Superior temporal gyrus (tissue), 1 donor: ENCODE data around the gene DEGS1.
"Not testable (repeated sequence)": the region's sequence is repeated elsewhere in the genome, so short reads cannot be mapped to it uniquely, and the experiment has no call there.

Source experiments
- DNase-seq: peaks from one replicate; pipeline ENCODE4 v3.0.0-alpha.2; 2016; ENCODE audit errors: extremely low spot score

Gene DEGS1

DNA sequence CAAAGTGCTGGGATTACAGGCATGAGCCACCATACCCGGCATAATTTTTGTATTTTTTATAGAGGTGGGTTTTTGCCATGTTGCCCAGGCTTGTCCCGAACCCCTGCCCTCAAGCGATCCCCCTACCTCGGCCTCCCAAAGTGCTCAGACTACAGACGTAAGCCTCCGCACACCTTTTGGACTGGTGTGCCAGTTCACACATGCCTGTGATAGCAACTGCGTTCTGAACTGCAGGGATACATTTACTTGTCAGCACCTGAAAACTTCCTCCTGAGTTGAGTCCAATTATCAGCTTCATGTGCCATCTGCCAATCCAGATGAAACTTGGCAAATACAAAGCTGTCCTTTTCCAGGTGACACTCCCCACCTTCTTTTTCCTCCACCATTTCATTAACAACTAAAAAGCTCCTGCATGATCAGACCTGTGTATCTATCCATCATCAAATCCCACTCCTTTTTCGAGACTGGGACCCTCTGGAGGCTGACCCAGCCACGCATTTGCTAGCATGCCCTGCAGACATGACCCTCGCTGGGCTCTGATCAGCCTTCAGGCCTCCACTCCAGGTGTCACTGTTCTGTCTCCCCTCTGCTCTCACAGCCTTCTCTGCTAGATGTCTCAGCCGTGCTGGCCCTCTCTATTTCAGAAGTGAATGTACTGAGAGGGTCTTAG lies 2.1 kb upstream of the DEGS1 start:
- DNase-seq: peak; percentile 4

DNA sequence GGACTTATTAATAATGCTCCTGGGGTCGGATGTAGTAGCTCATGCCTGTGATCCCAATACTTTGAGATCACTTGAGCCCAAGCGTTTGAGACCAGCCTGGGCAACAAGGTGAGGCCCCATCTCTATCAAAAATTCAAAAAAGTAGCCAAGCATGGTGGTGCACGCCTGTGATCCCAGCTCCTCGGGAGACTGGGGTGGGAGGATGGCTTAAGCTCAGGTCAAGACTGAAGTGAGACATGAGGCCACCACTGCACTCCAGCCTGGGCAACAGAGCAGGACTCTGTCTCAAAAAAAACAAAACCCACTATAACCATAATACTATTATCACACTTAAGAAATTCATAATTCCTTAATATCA lies 1.6 kb upstream of the DEGS1 start:
- no peak for DNase-seq

DNA sequence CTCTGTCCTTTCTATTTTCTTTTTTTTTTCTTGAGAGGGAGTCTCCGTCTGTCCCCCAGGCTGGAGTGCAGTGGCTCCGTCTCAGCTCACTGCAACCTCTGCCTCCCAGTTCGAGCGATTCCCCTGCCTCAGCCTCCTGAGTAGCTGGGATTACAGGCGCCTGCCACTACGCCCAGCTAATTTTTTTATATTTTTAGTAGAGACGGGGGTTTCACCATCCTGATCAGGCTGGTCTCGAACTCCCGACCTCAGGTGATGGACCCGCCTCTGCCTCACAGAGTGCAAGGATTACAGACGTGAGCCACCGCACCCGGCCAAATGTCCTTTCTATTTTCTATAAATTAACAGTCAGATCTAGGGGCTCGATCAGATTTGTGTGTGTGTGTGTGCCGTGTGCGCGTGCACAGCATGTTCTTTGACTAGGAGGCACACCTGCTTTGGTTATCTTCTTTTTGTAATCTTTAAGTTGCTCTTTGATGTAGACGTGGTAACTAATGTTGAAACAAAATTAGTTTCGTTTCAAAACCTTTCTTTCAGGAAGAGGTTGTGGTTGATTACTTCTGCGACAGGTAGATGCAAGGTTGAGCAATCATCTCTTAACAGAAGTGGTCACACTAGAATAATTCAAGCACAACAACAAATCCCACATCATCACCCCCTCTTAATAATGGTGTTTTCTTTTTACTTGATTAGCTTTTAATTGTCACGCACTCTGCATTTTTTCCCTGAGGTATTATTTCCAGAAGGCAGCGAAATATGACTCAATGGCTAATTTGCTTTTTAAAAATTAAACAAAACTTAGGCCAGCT lies 779 bp upstream of the DEGS1 start:
- peak; percentile 48 for DNase-seq

DNA sequence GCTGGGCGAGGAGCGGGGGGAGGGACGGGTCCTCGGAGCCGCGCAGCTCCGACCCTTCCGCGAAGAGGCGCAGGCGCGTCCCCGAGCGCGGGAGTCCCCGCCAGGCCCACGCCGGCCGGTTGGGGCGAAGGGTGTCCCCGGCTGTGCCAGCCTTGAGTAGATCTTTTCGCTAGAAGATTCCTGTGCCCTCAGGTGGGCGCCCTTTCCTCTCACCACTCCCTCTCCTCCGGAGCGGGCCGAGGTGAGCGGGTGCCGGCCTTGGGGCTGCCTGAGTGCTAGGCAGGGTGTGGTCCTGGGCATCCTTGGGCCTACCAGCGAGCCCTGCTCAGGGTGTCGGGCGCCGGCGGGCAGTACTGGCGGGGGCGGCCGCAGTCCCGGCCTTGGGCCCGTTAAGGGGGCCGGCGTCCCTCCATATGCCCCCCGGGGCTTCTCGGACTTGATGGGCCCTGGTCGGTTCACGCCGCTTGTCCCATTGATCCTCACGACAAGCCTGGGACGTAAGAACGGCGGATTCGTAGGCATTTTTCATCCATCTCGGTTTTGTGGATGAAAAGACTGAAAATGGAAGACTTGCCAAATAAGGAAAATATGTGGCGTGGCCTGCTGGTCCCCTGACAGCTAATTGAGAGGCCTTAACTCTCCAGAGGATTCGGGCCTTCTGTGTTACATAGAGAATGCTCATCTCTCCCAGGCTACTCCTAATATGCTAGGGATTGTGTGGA lies 712 bp downstream of the DEGS1 start:
- DNase-seq: peak; percentile 72

DNA sequence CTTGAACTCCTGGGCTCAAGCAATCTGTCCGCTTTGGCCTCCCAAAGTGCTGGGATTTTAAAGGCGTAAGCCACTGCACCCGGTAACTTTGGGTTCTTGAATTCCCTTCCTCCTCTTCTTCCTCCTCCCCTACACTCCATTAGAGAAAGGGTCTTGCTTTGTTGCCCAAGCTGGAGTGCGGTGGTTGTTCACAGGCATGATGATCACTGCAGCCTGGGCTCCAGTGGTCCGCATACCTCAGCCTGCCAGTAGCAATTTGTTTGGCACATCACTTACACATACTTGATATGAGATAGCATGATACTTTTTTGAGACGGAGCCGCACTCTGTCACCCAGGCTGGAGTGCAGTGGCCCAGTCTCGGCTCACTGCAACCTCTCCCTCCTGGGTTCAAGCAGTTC lies 2.2 kb downstream of the DEGS1 start:
- DNase-seq: no peak

DNA sequence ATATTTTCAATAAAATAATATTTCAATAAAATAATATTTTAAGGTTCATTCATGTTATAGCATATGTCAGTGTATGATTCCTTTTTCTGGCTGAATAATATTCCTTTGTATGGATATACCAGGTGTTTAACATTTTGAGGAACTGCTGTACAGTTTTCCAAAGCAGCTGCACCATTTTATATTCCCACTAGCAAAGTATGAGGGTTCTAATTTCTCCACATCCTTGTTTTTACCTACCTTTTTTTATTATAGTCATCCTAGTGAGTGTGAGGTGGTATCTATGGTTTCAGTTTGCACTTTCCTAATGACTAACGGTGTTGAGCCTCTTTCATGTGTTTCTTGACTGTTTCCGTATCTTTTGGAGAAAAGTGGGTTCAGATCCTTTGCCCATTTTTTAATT lies 5.2 kb downstream of the DEGS1 start:
- no peak for DNase-seq

DNA sequence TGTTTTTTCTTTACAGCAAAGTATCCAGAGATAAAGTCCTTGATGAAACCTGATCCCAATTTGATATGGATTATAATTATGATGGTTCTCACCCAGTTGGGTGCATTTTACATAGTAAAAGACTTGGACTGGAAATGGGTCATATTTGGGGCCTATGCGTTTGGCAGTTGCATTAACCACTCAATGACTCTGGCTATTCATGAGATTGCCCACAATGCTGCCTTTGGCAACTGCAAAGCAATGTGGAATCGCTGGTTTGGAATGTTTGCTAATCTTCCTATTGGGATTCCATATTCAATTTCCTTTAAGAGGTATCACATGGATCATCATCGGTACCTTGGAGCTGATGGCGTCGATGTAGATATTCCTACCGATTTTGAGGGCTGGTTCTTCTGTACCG lies 6.5 kb downstream of the DEGS1 start:
- DNase-seq: no peak

DNA sequence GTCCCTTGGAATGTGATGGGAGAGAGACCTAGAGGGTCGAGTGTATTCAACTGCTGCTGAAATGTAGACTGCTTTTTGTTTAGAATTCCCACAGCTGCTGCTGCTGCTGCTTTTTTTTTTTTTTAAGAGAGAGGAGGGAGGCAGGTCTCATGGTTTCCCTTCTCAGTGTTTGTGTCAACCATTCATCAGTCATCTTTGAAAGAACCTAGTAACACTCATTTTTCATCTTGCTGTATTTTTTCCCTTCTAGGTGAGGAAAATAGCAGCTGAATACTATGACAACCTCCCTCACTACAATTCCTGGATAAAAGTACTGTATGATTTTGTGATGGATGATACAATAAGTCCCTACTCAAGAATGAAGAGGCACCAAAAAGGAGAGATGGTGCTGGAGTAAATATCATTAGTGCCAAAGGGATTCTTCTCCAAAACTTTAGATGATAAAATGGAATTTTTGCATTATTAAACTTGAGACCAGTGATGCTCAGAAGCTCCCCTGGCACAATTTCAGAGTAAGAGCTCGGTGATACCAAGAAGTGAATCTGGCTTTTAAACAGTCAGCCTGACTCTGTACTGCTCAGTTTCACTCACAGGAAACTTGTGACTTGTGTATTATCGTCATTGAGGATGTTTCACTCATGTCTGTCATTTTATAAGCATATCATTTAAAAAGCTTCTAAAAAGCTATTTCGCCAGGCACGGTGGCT lies 9.2 kb downstream of the DEGS1 start:
- no peak for DNase-seq

DNA sequence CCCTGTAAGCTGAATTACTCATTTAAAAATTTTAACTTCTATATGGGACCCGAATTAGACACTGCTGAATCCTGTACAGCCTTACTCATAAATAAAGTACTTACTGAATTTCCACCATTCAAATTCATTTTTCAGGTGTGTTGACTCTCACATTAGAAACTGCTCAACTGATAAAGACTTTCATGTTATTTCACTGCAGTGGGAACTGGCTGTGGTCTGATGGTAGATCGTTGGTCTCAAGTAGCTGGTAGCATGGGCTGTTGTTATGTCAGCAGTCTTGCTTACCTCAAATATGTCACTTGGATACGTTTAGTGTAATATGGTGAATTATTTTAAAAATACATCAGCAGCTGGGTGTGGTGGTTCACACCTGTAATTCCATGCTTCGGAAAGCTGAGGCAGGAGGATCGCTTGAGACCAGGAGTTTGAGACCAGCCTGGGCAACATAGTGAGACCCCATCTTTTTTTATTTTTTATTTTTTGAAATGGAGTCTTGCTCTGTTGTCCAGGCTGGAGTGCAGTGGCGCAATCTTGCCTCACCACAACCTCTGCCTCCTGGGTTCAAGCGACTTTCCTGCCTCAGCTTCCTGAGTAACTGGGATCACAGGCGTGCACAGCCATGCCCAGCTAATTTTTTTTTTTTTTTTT lies 10.4 kb downstream of the DEGS1 start:
- DNase-seq: no peak

DNA sequence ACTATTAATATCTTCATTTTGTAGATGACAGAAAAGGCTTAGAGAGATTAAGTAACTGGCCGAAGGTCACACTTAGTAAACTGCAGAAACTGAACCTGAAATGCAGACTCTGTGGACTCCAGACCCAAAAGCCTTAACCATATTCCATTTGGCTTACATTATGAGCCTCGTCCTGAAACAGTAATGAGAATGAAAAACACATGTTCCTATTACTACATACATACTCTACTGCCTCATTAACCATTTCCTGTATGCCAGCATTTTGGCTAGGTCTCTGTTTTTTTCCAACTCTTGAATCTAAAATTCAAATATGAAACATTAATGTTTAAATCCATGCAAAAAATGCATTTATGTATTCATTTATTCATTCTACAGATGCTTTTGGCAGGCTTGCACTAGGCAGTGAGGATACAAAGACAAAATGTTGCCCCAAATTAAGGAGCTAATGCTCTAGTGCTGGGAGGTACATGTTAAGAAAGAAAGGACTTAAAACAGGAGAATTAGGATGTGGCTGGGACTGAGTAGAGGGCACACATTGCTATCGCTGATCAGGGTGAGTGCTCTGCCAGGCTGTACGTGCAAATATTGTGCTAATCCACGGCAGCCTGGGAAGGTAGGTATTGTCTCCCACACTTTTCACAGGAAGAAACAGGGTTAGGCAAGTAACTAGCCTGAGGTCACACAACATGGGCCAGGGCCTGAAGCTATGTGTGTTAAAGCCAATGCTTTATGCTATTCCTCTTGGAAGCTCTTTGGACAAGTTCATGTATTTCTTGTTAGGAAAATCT lies 14.0 kb downstream of the DEGS1 start:
- DNase-seq: no peak

DNA sequence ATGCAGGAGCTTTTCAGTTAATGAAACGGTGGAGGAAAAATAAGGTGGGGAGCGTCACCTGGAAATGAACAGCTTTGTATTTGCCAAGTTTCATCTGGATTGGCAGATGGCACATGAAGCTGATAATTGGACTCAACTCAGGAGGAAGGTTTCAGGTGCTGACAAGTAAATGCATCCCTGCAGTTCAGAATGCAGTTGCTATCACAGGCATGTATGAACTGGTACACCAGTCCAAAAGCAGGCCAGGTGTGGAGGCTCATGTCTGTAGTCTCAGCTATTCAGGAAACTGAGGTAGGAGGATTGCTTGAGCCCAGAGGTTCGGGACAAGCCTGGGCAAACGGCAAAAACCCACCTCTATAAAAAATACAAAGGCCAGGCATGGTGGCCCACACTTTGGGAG lies 15.5 kb downstream of the DEGS1 start:
- DNase-seq: no peak

DNA sequence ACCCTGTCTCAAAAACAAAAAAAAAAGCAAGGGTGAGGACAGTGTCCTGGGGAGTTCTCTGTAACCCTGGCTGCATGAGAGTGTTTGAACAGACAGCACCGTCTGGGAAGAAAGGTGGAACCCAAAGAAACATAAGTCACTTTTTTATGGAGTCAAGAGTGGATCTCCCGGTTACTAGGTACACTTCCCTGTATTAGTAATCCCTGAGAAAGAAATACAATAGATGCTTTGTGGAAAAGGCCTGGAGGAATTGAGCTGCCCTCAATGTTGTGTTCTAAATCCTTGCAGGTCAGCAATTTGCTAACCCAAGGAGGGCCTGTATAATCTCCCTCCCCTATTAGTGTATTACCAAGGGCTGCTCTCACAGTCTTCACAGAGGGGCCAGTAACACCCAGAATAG lies 16.6 kb downstream of the DEGS1 start:
- no peak for DNase-seq

DNA sequence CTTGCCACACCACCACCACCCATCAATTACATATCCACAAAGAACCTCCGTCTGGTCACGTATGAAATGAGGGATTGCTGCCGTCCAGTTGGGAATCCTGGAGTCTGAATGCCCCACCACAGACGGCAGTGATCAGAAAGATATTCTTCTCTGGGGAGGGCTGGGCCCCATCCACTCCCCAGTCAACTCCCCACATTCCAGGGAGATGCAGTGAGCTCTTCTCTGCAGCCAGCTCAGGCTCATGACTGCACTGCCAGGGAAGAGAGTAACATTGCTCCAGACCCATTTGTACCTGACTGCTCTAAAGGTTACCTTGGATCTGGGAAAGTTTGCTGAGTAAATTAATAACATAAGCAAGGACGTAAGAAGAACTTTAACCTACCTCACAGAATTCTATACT lies 18.3 kb downstream of the DEGS1 start:
- no peak for DNase-seq

DNA sequence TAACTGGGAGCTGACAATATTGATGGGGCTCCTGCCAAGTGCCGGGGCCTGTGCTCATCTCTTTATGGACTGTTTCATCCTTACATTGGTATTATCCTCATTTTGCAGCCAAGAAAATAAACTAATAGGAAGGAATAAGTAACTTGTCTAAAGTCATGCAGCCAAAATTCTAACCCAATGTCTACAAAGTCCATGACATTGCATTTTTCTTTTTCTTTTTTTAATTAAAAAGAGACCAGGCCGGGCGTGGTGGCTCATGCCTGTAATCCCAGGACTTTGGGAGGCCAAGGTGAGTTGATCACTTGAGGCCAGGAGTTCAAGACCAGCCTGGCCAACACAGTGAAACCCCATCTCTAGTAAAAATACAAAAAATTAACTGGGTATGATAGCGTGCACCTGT lies 18.8 kb downstream of the DEGS1 start:
- DNase-seq: no peak

DNA sequence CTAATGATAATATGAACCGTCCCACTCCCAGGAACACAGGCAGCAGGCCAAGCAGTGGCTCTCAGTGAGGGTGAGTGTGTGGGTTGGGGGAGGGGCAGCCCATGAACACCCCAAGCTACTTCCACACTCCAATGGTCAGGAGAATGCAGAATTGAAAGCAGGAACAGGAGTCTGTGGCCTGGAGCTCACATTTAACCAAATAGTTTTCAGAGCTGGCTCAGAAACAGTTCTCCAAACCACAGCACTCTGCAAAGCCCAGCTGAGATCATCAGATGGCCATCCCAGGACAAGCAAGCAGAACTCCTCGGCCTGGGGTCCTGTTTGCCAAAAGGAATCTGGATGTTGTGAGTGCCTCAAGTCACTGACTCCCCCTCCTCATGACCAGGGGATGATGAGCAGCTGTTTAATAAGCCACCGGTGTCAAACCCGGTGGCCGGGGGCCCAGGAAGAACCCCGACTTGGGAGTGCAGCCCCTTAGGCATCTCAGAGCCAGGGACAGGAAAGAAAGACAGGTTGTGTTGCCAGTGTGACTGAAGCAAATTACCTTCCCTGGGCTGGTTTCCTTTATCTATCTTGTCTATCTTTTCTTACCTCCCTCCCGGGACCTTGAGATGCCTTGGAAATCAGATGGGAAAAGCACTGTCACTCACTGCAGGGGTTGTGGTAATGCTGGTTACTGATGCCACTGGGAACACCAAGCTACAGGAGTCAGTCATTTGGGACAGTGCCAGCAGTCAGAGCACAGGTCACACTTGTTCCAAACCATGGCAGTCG lies 20.4 kb downstream of the DEGS1 start:
- DNase-seq: no peak

DNA sequence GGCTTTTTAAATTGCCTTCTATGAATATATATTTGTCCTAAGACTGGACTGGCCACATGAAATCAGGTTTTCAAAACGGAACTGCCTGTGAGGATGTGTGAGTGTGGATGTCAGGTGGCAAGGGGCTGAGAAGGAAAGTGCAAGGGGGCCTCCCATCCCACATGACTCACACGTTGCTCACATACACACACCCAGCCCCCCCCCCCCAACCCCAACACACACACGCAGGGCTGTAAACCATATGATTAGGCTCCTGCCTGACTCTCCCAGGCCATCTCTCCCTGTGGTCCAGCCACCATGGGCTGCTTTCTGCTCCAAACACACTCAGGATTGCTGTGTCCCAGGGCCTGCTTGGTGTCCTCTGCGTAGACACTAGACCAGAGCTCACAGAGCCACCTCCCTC lies 22.4 kb downstream of the DEGS1 start:
- DNase-seq: no peak

DNA sequence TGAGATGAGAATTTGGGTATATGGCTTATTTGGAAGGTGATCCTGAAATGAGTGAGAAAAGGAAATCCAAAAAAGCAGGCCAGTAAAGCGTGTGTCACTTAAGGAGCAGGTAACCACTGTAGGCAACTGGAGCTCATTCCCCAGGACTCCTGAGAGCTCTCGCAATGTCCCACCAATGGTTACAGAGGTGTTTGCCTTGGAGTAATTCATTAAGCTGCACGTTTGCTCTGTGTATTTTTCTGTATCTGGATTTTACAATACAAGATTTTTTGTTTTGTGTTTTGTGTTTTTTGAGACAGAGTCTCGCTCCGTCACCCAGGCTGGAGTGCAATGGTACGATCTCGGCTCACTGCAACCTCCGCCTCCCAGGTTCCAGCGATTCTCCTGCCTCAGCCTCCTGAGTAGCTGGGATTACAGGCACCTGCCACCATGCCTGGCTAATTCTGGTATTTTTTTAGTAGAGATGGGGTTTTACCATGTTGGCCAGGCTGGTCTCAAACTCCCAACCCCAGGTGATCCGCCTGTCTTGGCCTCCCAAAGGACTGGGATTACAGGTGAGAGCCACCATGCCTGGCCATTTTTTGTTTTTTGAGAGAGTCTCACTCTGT lies 23.0 kb downstream of the DEGS1 start:
- DNase-seq: not testable (repeated sequence)

DNA sequence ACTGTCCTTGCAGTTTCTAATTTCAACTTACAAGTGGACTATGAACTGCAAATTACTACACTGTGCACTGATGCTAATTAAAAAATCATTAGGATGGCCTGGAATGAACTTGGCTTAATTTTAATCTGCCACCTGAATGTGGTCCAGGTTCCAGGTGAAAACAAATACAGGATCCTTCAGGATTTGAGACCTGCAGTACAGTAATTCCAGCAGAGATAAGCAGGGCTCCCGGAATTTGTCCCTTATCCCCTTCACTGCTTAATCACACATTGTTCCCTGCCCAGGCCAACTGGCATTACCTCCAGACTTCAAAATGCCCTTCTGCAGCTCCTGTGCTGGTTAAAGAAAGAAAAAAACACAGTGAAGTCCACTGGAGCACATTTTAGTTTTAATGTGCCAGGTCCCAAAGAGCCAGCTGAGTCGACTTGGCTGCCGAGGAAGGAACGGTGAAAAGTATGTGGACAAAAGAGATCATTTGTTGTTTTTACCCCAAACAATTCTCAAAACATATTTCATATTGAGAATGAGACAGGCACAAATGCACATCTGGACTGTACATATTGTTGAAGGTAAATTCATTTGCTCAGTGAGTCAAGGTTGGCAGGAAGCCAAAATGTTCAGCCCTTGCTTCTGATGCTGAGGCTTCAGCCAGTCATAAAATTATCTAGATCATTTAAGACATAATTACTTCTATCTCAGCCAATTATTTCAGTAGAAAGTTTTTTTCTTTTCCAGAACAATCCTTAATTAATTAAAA lies 28.3 kb downstream of the DEGS1 start:
- no peak for DNase-seq

DNA sequence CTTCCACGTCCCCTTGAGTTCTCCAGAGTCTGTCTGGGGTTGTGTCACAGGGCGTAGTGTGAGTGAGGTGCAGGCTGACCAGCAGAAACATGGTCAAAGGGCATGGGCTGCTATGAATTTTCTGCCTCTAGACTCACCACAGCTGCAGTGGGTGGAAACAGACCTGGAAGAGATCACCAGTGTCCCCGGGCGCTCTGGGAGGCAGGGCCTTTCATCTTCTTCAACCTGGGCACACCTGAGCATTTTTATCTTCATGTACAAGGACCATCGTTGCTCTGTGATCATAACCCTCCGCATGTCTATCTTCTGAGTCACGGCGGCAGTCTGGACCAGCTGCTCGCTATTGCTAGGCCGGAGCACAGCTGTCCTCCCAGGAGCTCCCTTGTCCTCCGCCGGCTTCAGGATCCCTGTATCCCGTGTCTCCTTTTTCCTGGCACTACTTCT lies 29.6 kb downstream of the DEGS1 start:
- no peak for DNase-seq
